C4-2B (cell line): Measurements from ENCODE around the gene ACAA2.

ENCODE experiments used
- ZFX ChIP-seq: fragments of 450-650 bp; IDR thresholded peaks from 2 replicates; pipeline ENCODE4 v1.6.1; 2017
- TF ChIP-seq, protein P1 (sequence below): fragments of 450-650 bp; conservative IDR thresholded peaks from 2 replicates; pipeline ENCODE4 v1.5.1; 2017; ENCODE audit warnings: mild to moderate bottlenecking

- TF ChIP-seq, protein P1, sequence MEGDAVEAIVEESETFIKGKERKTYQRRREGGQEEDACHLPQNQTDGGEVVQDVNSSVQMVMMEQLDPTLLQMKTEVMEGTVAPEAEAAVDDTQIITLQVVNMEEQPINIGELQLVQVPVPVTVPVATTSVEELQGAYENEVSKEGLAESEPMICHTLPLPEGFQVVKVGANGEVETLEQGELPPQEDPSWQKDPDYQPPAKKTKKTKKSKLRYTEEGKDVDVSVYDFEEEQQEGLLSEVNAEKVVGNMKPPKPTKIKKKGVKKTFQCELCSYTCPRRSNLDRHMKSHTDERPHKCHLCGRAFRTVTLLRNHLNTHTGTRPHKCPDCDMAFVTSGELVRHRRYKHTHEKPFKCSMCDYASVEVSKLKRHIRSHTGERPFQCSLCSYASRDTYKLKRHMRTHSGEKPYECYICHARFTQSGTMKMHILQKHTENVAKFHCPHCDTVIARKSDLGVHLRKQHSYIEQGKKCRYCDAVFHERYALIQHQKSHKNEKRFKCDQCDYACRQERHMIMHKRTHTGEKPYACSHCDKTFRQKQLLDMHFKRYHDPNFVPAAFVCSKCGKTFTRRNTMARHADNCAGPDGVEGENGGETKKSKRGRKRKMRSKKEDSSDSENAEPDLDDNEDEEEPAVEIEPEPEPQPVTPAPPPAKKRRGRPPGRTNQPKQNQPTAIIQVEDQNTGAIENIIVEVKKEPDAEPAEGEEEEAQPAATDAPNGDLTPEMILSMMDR, result no peak
- no peak for TF ChIP-seq ZFX
These were observed 61.3 kb downstream of the ACAA2 start for GRCh38 chr18:49752095-49752457.
